Loucy (cell line): ENCODE data around the gene GMIP.
A peak's percentile ranks its signal among the peaks of the same experiment; 100 is the strongest.

ENCODE experiments used
- H2AFZ ChIP-seq: fragments of 200-600 bp; sonication (generic); 2 replicates; pipeline ENCODE4 v1.6.0; 2016; ENCODE audit warnings: antibody characterized with exemption, mild to moderate bottlenecking, low read length, moderate library complexity
- H3F3A ChIP-seq: fragments of 200-600 bp; 2 replicates; pipeline ENCODE4 v1.6.0; 2016; ENCODE audit warnings: antibody characterized with exemption, low read depth, mild to moderate bottlenecking
- H3K27me3 ChIP-seq: fragments of 200-600 bp; sonication (generic); 2 replicates; pipeline ENCODE4 v1.6.1; 2014; ENCODE audit warnings: low read length, mild to moderate bottlenecking; ENCODE audit not compliant: insufficient read depth, poor library complexity, severe bottlenecking
- H3K36me3 ChIP-seq: fragments of 200-600 bp; sonication (generic); 2 replicates; pipeline ENCODE4 v1.6.1; 2016; ENCODE audit warnings: low read length; ENCODE audit not compliant: insufficient read depth
- H3K4me1 ChIP-seq: fragments of 200-600 bp; sonication (generic); 2 replicates; pipeline ENCODE4 v1.5.1; 2014; ENCODE audit warnings: low read length, mild to moderate bottlenecking; ENCODE audit not compliant: insufficient read depth, poor library complexity, severe bottlenecking
- H3K4me2 ChIP-seq: fragments of 200-600 bp; sonication (generic); 2 replicates; pipeline ENCODE4 v1.6.0; 2014; ENCODE audit warnings: antibody characterized with exemption, low read length, low read depth, mild to moderate bottlenecking; ENCODE audit not compliant: poor library complexity, severe bottlenecking
- H3K4me3 ChIP-seq: fragments of 200-600 bp; sonication (generic); 2 replicates; pipeline ENCODE4 v1.5.1; 2014; ENCODE audit warnings: low read length, mild to moderate bottlenecking, mixed read lengths; ENCODE audit not compliant: poor library complexity, severe bottlenecking
- H3K79me2 ChIP-seq: fragments of 200-600 bp; sonication (generic); 2 replicates; pipeline ENCODE4 v1.6.1; 2014; ENCODE audit warnings: low read length; ENCODE audit not compliant: insufficient read depth
- H3K9ac ChIP-seq: fragments of 200-600 bp; sonication (generic); 2 replicates; pipeline ENCODE4 v1.6.0; 2014; ENCODE audit warnings: mild to moderate bottlenecking, low read depth, low read length, moderate library complexity; ENCODE audit not compliant: poor library complexity, severe bottlenecking
- H3K9me2 ChIP-seq: fragments of 200-600 bp; sonication (generic); replicated peaks from 2 replicates; pipeline ENCODE4 v1.6.1; 2016; ENCODE audit warnings: low read depth, low read length, mixed read lengths
- H3K9me3 ChIP-seq: fragments of 200-600 bp; sonication (generic); 2 replicates; pipeline ENCODE4 v1.6.1; 2014; ENCODE audit warnings: mild to moderate bottlenecking, antibody characterized with exemption, low read length, low read depth; ENCODE audit not compliant: insufficient read depth
- H4K20me1 ChIP-seq: fragments of 200-600 bp; sonication (generic); 2 replicates; pipeline ENCODE4 v1.6.0; 2014; ENCODE audit warnings: antibody characterized with exemption, low read length, mild to moderate bottlenecking; ENCODE audit not compliant: insufficient read depth, poor library complexity, severe bottlenecking
- CTCF ChIP-seq: fragments of 200-600 bp; sonication (generic); conservative IDR thresholded peaks from 2 replicates; pipeline ENCODE4 v1.5.1; 2014; ENCODE audit warnings: mild to moderate bottlenecking, antibody characterized with exemption, low read length
- EZH2phosphoT487 ChIP-seq: fragments of 200-600 bp; IDR thresholded peaks from 2 replicates; pipeline ENCODE4 v1.6.1; 2018; ENCODE audit warnings: antibody characterized with exemption, mild to moderate bottlenecking, moderate library complexity, borderline replicate concordance

Gene GMIP

GRCh38 chr19:19645233-19645870 is 1.9 kb upstream of the GMIP start:
- H3K4me2 ChIP-seq = no peak overlapping the region
- no peak overlapping the region for H3K4me3 ChIP-seq
- no peaks in the 10 kb centered on the region for H3K9me2 ChIP-seq
- no peaks in the 10 kb centered on the region for H3K9me3 ChIP-seq
- peaks cover 11% of the 10 kb centered on the region for H3K4me1 ChIP-seq
- no peaks in the 10 kb centered on the region for H4K20me1 ChIP-seq
- no peaks in the 10 kb centered on the region for H3K27me3 ChIP-seq
- TF ChIP-seq EZH2phosphoT487 (no peak), CTCF (no peak)
- no peak overlapping the region for H3K9ac ChIP-seq
- H3K79me2 ChIP-seq = peaks cover 11% of the 10 kb centered on the region; the same call in 1 of the 2 replicates
- H3F3A ChIP-seq = no peaks in the 10 kb centered on the region
- H2AFZ ChIP-seq = no peak overlapping the region
- peaks cover 30% of the 10 kb centered on the region; the same call in 1 of the 2 replicates for H3K36me3 ChIP-seq

- H3K79me2 ChIP-seq = peaks cover 11% of the 10 kb centered on the region; the same call in 1 of the 2 replicates
- H3K4me3 ChIP-seq = peak overlapping the region; percentile 87
- H3F3A ChIP-seq = no peaks in the 10 kb centered on the region
- H2AFZ ChIP-seq = no peak overlapping the region
- no peaks in the 10 kb centered on the region for H3K9me2 ChIP-seq
- H3K27me3 ChIP-seq = no peaks in the 10 kb centered on the region
- H3K9ac ChIP-seq = peak overlapping the region; percentile 88
- H4K20me1 ChIP-seq = no peaks in the 10 kb centered on the region
- no peaks in the 10 kb centered on the region for H3K9me3 ChIP-seq
- H3K36me3 ChIP-seq = peaks cover 26% of the 10 kb centered on the region; the same call in 1 of the 2 replicates
- peaks cover 11% of the 10 kb centered on the region for H3K4me1 ChIP-seq
- H3K4me2 ChIP-seq = peak overlapping the region; percentile 98
- TF ChIP-seq CTCF (peak; percentile 6; the same call in 1 of the 2 replicates), EZH2phosphoT487 (no peak)
These were observed 564 bp upstream of the GMIP start for GRCh38 chr19:19644054-19644388.

GRCh38 chr19:19642506-19643157 is 825 bp downstream of the GMIP start:
- H3K9ac ChIP-seq = peak overlapping the region; percentile 88
- H3K36me3 ChIP-seq = peaks cover 26% of the 10 kb centered on the region; the same call in 1 of the 2 replicates
- no peaks in the 10 kb centered on the region for H3K9me2 ChIP-seq
- H3K4me1 ChIP-seq = peaks cover 11% of the 10 kb centered on the region
- no peaks in the 10 kb centered on the region for H3K9me3 ChIP-seq
- H3K79me2 ChIP-seq = peaks cover 11% of the 10 kb centered on the region; the same call in 1 of the 2 replicates
- peak overlapping the region; percentile 87 for H3K4me3 ChIP-seq
- no peaks in the 10 kb centered on the region for H3K27me3 ChIP-seq
- peak overlapping the region; percentile 98 for H3K4me2 ChIP-seq
- H4K20me1 ChIP-seq = no peaks in the 10 kb centered on the region
- TF ChIP-seq EZH2phosphoT487 (no peak), CTCF (no peak)
- peak overlapping the region; percentile 79 for H2AFZ ChIP-seq
- no peaks in the 10 kb centered on the region for H3F3A ChIP-seq
